Activated T-helper 1 cell treated with Interleukin-2 at 50 U/mL for 16 hours (primary cell): ENCODE measurements around the gene COL16A1.

ENCODE experiments used
- DNase-seq: peaks from one replicate; pipeline ENCODE4 v3.0.0-alpha.2; 2020; ENCODE audit warnings: low read depth

Gene COL16A1

DNA sequence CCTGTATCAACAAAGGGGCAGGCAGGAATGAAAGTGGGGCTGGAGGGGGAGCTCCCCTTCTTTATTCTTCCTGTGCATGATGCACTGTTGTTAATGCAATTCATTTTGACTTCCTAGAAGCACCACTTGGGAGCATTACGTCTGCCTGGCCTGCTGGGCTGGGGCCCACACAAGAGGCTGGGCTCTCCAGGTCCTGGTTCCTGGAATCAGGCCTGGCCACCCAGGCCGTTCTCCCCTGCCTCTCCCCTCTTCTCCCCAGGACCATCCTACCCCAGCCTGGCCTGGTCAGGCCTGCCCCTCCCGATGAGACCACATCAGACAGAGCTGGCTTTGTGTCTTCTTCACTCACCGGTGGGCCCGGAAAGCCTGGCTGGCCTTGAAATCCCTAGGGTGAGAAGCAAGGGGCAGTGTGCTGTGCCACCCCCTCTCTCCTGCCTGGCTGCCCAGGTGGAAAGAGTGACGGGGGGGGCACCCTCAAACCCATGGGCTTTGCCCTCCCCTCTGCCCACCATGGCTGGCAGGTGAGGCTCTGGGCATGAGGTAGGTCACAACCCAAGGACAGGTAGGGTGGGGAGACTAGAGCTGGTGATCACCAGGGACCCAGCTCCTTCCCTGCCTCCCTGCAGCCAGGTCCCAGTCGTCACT lies 38.5 kb downstream of the COL16A1 start:
- DNase-seq: no peak

DNA sequence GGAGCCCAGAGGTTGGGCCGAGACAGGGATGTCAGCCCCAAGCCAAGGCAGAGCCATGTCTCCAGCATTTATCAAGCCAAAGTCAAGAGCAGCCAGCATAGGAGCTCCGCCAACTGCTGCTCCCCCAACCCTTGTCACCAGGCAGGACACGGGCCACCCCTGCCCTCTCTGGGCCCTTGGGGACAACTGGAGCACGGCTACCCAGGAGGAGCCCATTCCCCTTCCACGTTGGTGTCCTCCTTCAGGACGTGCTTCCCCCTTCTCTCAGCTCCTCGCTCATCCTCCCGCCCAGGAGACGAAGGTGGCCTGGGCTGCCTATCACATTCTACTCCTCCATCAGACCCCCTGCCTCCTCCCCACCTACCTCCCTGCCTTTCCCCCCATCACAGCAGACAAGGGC lies 39.3 kb downstream of the COL16A1 start:
- no peak for DNase-seq

DNA sequence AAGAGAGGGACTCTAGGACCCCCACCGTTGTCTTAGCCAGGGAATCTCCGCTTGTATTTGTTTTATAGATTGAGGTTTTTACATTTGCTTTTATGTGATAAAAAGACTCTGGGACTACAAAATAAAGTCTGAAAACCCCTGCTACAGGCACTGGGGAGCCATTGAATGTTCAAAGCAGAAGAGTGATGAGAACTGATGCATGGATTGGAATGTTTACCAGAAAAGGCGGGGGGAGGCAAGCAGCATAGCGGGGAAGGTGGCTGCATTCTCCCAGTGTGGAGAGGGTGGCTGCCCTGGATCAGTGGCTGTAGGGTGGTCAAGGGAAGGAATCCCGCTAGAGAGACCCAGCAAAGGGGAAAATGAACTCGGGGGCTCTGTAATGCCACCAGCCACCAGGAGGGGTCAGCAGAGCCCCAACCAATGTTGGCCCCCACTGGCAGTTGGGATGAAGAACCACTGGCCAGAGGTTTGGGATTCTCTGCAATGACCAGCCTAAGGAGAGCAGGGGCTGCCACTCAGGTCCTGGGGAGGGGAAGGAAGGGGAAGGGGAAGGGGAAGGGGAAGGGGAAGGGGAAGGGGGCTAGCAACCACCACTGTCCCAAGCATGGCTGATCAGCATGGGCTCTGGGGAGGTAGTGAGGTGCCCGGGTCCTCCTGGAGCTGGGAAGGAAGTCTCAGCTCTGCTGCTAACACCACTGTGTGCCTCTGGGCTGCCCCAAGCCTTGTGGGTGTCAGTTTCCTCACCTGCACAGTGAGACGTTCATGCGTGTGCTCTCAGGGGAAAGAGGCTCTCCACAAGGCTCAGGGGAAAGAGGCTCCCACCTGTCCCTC lies 40.0 kb downstream of the COL16A1 start:
- peak; percentile 33 for DNase-seq

DNA sequence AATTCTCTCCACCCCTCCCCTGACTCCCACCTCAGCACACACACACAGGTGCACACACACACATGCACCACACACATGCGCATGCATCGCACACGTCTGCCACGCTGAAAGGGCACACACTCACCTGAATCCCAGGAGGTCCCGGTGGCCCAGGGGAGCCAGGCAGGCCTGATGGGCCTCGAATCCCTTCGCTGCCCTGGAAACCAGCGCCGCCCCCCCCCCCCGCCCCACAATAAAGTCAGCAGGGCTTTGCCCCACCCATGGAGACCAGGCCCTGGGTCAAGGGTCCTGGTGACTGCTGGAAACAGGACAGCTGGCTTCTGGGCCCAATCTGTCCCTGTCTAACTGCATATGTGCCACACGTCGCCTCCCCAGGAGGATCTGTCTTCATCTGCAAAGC lies 41.4 kb downstream of the COL16A1 start:
- no peak for DNase-seq

DNA sequence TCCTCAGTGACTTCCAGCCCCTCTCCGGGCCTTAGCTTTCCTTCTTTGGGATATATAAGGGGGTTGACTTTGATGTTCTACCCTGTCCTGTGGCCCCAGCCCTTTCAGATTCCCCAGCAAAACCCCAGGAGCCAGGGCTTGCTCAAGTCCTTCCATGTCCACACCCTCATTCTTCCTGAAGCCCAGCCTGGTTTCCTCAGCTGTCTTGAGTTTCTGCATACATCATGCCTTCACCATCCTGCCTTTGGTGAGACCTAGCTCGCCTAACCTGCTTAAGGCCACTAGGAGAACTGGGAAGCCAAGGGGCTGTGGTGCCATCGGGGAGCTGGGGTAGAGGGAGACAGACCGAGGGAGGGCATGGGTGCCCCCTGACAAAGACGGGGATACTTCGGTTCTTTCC lies 42.0 kb downstream of the COL16A1 start:
- no peak for DNase-seq

DNA sequence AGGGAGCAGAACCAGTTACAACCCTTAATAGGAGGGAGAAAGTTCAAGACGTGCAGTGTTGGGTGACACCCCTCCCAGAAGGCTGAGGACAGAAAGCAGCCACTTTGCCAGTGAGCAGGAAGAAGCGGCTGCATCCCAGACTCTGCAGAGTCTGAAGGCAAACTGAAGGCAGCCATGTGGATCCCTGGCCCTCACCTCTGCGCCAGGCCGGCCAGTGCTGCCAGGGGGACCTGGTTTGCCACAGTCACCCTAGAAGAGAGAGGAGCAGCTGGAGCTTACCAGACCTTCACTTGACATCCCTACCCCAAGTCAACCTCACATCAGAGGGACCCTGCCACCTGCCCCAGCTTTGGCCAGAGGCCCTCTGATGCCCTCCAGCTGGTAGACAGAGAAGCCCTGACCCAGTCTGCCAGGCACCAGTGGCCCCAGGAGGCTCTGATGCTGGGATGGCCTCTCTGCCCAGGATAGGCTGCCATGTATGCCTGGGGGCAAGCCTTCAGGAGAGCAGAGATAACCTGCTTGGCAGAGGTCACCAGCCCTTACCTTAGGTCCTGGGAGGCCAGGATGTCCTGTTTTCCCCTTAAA lies 42.9 kb downstream of the COL16A1 start:
- no peak for DNase-seq

DNA sequence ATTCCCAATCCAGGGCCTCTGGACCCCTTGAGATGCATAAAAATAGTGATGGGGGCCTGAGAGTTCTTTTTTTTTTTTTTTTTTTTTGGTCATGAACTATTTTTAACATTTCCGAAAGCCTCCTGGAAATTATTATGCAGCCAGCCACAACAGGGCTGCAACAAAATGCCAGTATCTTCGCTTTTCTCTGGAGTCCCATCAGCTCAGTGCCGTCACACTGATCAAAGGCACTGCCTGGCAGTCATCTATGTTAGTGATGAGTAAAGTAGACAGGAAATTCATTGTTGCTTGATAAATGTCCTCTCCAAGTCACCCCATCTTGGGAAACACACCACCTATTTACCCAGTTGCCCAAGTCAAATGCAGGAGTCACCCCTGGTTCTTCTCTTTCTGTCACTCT lies 43.9 kb downstream of the COL16A1 start:
- DNase-seq: no peak

DNA sequence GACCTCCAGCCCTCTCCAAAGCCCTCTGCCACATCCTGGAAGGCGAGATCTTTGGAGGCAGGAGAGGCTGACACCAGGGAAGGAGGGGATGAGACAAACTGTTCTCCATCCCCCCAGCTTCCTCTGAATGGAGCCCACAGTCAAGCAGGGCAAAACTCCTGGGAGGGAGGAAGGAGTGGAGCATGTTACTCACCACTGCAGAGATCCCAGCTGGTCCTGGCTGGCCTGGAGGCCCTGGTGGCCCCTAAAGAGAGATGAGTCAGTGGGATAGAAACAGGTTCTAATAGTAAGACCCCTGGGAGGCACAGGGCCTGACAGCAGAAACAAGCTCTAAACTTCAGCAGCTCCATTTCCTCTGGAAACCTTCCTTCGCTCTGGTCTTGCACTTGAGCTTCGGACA lies 45.1 kb downstream of the COL16A1 start:
- DNase-seq: no peak

DNA sequence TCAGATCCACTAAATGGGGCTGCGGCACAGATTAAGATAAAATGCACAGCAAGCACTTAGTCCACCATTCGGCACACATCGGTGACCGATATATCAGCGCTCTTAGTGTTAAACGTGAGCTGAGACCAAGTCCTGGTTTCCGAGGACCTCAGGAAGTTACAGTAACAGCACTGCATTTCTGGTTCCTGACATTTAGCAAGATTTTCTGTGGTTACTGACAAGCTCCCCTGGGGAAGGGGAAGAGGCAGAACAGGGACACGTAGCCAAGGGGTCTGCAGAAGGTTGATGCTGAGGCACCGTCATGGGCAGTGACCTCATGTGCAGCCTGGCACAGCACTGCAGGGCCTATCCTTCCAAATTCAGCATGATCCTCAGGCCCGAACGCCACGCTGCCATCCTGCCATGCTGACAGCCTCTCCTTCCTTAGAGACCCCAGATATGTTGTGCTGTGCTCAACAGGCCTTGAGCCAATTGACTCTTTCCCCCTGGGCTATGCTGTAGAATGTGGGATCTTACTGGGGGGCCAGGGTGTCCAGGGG lies 45.8 kb downstream of the COL16A1 start:
- no peak for DNase-seq

DNA sequence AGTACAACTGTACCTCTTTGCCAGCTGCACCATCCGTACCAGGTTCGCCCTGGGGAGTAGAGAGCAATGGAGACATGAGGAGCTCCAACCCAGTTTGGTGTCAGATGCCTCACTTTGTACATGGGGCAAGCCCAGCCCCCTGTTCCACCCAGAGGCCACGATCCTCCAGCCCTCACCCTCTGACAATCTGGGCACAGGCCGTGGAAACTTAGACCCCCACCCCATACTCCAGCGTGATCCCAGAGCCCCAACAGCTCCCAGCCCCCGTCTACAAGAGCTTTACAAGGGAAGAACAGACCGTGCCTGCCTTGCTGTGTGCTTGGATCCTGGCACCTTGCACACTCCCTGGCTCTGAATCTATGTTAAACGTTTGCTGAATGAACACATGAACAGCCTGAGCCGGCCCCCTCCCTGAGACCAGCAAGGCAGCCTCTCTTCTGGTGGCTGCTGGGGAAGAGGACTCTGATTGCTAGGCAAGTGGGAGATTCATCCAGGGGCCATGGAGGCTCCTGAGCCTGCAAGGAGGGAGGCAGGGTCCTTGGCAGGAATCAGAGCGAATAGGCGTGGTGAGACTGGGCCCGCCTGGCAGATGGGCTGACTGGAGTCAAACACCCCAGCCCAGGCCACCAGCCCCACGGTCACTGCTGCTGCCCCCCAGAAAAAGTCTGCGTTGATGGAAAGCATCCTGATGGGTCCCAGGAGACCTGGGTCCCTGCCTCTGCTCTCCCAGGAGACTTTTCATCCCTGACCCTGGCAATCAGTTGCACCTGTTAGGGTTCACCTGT lies 46.6 kb downstream of the COL16A1 start:
- no peak for DNase-seq

DNA sequence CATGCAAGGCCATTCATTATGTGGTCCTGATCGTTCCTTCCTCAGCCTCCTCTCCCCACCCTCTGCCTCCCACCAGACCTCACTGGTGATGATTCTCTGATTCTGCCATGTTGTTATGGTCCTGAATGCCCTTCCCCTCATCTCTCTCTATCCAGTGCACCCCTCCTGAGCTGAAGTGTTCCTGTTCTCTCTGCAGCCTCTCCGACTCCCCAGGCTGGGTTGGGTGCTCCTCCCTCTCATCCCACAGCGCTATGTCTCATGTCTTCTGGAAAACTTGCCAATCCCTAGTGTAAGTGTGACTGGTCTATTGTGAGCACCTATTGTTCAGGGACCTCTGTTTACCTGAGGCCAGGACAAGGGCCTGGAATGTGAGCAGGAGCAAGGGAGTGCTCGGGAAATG lies 48.1 kb downstream of the COL16A1 start:
- no peak for DNase-seq

DNA sequence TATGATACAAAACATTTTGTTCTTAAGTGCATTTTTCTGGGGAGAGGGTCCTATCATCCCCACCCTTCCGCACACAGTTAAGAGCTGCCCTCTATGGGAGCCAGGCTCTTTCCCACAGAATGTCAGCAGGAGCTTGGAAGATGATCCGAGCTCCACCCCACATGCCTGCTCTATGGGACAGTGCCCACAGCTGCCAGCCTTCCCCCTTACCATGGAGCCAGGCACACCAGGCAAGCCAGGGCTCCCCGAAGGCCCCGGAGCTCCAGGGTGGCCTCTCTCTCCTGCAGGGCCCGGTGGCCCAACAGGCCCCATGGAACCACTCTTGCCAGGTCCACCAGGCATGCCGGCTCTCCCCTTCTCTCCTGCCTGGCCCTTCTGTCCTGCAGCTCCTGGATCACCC lies 48.7 kb downstream of the COL16A1 start:
- no peak for DNase-seq

DNA sequence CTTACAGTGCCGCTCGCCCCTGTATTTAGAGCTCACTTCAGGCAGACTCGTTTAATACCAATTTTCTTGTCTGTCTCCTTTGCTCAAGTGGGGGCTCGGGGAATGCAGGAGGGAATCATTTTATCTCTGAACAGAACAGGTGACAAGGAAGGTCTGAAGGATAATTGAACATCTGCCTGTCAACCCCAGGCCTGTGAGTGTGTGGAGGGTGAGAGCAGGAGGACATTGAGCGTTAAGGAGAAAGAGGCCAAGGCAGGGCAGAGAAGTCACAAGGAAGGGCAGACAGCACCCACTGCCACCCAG lies 49.4 kb downstream of the COL16A1 start:
- no peak for DNase-seq

DNA sequence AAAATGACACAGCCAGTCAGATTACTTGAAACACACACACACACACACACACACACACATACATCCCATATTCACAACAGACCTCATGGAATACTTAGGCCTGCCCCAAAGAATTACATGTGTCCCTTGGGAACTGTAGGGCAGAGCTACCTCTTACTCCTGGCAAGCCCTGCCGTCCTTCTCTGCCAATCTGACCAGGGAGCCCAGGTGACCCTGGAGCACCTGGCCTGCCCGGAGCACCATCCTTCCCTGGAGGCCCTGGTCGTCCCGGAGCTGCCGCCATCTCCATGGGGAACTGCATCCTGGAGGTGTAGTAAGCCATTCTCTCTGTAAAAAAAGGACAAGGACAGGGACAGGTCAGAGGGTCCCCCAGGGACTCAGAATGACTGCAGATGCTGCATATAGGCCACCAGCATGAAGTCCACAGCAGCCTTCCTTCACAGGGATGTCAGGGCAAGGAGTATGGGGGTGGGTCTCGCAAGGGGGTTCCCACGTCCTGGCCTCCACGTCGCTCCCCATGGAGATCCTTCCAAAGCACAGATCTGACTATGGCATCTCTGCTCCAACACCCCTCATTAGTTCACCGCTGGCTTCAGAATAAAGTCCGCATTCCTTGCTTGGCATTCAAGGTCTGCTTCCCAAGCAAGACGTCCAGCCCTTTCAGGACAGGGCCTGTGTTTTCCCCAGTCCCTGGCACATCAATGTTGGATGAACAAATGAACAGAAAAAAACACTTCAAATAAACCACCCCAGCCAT lies 49.9 kb downstream of the COL16A1 start:
- no peak for DNase-seq

DNA sequence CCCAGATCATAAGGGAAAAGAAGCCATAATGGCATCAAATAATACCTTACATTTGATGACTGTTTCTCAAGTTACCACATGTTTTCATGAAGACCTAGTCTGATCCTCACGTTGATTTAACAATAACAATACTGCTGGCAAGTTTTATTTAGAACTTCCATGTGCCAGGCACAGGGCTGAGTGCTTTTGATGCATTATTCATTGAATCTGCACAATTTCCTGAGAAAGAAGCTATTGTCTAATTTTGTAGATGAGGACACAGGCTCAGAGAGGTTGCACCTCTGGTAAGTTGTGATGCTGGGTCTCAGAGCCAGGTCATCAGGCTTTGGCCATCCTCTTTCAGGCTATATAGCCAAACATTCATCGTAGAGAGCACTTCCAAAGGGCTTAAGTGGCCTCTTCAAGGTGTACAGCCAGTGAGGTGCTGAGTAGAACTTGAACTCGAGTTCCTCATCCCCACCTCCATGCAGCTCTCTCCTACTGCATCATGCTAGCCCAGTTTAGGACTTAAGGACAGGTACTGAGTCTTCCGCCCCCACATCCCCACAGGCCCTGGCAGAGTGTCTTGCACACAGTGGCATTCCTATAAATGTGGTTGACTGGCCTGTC lies 50.8 kb downstream of the COL16A1 start:
- no peak for DNase-seq

DNA sequence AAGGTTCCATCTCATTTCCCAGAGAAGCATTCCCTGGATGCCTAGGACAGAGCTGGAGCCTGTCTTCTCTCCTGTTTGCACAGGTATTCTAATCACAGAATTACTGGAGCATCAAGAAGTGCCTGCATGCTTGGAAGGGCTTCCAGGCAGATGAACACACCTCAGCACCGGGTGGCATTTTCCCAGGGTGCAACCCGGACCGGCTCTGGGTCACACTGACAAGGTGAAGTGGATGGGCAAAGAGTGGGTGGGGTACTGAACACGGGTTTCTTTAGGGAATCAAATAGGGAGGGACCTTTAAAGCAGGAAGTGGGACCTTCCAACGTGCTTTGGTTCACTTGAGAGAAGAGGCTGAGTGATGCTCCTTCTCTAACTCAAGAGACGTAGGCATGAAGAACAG lies 52.1 kb downstream of the COL16A1 start:
- no peak for DNase-seq

DNA sequence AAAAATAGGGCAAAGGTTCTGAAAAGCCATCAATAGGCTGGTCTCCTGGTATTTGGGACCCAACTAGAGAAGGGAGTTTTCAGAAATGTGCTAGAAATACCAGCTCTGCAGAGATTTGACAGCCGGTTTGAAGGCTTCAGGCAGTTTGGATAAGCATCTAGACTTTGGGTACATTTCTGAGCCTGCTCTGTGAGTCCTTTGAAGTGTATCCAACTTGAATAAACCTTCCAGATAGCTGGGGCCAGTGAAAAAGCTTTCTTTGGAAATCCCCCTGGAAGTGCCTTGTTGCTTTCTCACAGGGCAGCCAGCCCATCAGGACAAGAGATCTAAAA lies 52.8 kb downstream of the COL16A1 start:
- no peak for DNase-seq

DNA sequence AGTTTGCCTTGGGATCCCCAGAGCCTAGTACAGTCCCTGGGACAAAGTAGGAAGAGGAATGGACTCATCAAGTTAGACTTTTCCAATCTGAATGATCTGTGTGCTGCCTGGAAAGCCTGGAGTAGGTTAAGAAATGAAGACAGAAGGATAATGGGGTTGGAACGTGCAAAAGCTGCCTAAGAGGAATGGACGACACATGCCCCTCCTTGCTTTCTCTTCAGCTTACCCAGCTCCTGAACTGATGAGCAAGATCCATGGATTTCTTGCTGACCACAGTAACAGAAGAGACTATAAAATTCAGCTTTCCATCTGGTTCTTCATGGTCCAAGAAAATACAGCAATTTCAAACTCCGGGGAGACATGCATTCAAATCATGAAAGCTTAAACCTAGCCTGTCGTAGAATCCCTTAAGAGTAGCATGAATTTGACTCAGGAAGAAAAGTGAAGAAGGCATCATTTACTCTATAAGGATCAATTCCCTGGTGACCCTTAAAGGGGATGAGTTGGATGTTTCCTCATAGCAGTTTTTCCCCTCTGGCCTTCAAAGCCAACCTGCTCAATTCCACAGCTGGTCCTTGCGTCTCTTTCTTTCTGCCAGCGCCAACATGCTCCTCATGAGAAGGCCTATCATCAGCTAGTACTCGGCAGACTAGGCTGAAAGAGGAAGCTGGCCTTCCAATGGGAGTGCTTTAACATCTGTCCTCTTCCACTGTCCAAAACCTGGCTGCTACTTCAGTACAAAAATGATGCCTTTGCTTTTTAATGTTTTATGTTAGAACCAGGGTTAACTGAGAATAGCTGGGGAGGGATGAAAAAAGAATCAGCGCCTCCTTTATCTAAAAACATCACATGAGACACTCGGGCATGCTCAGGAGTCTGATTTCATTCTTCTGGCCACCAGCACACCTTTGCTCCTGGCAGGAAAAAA lies 53.4 kb downstream of the COL16A1 start:
- no peak for DNase-seq

DNA sequence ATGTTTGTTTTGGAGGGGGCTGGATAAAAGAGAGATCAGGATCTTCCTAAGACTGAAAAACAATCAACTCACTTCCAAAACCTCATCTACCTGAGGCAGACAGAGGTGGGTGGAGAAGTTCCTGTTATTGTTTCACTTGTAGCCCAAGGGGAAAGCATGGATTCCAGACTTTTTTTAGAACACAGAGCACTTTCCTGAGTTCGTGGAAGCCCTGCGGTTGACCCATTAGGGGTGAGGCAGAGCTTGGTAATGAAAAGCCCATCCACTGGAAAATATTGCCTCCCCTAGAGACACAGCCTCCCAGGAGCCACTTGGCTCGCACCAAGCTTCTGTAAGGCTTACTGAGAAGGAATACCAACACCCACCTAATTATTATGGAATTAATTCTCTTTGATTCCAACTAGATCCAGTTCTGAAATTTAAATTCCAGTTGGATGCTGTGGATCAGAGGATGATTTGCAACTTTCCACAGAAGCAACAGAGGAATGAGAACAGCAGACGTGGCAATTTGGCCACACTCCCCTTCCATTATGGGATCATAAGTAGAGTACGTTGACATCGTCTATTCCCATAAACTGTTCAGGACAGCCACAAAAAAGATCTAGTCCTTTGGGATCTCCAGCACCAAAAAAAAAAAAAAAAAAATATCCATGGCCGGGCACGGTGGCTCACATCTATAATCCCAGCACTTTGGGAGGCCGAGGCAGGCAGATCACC lies 55.0 kb downstream of the COL16A1 start:
- no peak for DNase-seq

DNA sequence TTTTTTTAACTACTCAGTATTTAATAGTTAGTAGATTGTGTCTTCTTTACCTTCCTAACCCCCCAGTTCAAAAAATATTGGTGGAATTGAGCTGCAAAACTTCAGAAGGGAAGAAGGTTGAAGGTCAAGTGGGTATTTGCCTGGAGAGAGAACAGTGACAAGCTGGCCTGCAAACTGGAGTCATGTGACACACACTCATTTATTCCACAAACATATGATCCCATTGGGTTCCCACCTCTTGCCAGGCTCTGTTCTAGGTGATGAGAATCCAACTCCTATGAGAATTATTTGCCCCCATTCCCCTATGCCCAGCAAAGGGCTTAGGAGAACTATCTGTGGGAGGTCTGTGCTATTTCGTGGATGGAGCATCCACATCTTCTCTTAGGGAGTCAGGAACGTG lies 55.6 kb downstream of the COL16A1 start:
- DNase-seq: no peak
